Keratinocyte (primary cell): ENCODE measurements around the gene PLA2G15. TPM values are rescaled to one million over a fixed set of nuclear protein-coding genes. Genes with fewer than 3 reads are reported as not detected.

Source experiments
- DNase-seq: peaks from one replicate; pipeline ENCODE4 v3.0.0-alpha.2; 2011; ENCODE audit warnings: low read depth, missing footprints, low spot score
- FAIRE-seq: peaks from 2 replicates; lab custom pipeline; 2011; peaks lifted over from hg19 to GRCh38; lab: Jason Lieb, UNC
- H2AFZ ChIP-seq: 2 replicates; pipeline ENCODE4 v1.6.0; 2012; ENCODE audit warnings: low read length, control low read depth, inconsistent platforms; ENCODE audit not compliant: control insufficient read depth
- H3K27ac ChIP-seq: 2 replicates; pipeline ENCODE4 v1.5.1; 2011; ENCODE audit warnings: low read length; ENCODE audit not compliant: control insufficient read depth, insufficient read depth
- H3K27me3 ChIP-seq: 3 replicates; pipeline ENCODE4 v1.6.0; 2011; ENCODE audit warnings: low read length; ENCODE audit not compliant: control insufficient read depth, insufficient read depth; ENCODE audit errors: extremely low read depth
- H3K36me3 ChIP-seq, 2 experiments: 2 replicates in 1 of 2; 3 replicates in 1 of 2; pipeline ENCODE4 v1.5.1; 2011; ENCODE audit warnings: low read length in 2 of 2, mild to moderate bottlenecking in 1 of 2; ENCODE audit not compliant: control insufficient read depth in 2 of 2, insufficient read depth in 2 of 2; ENCODE audit errors: extremely low read depth in 1 of 2
- H3K4me1 ChIP-seq: 3 replicates; pipeline ENCODE4 v1.5.1; 2011; ENCODE audit warnings: low read length; ENCODE audit not compliant: control insufficient read depth, insufficient read depth; ENCODE audit errors: extremely low read depth
- H3K4me2 ChIP-seq: 3 replicates; pipeline ENCODE4 v1.6.0; 2011; ENCODE audit warnings: low read depth, low read length; ENCODE audit not compliant: control insufficient read depth, insufficient read depth; ENCODE audit errors: extremely low read depth
- H3K4me3 ChIP-seq, 3 experiments: fragments of 200-600 bp in 1 of 3; sonication (generic) in 1 of 3; 2 replicates in 2 of 3; 3 replicates in 1 of 3; pipeline ENCODE4 v1.5.1; 2011 to 2016; ENCODE audit warnings: low read length in 3 of 3, mild to moderate bottlenecking in 3 of 3, control low read depth in 2 of 3, inconsistent platforms in 1 of 3, low read depth in 1 of 3, mixed read lengths in 1 of 3, mixed run types in 1 of 3, moderate library complexity in 1 of 3; ENCODE audit not compliant: control insufficient read depth in 2 of 3, insufficient read depth in 2 of 3; ENCODE audit errors: extremely low read depth in 1 of 3
- H3K79me2 ChIP-seq: 2 replicates; pipeline ENCODE4 v1.6.0; 2012; ENCODE audit warnings: low read length; ENCODE audit not compliant: control insufficient read depth, insufficient read depth
- H3K9ac ChIP-seq: 3 replicates; pipeline ENCODE4 v1.6.0; 2011; ENCODE audit warnings: low read length; ENCODE audit not compliant: control insufficient read depth, insufficient read depth; ENCODE audit errors: extremely low read depth
- H3K9me1 ChIP-seq: 3 replicates; pipeline ENCODE4 v1.6.0; 2011; ENCODE audit warnings: low read length; ENCODE audit not compliant: control insufficient read depth, insufficient read depth; ENCODE audit errors: extremely low read depth
- H3K9me3 ChIP-seq: 2 replicates; pipeline ENCODE4 v1.5.1; 2012; ENCODE audit warnings: low read depth, low read length; ENCODE audit not compliant: control insufficient read depth
- H4K20me1 ChIP-seq: 3 replicates; pipeline ENCODE4 v1.6.0; 2011; ENCODE audit warnings: low read length; ENCODE audit not compliant: control insufficient read depth, insufficient read depth; ENCODE audit errors: extremely low read depth
- EZH2 ChIP-seq: IDR thresholded peaks from one replicate; pipeline ENCODE4 v1.6.1; 2012; ENCODE audit warnings: inconsistent platforms, mild to moderate bottlenecking, low read length, moderate library complexity
- dilution Hi-C: fragments of 300-500 bp; cut with MboI; formaldehyde crosslinking; loops from one replicate; pipeline ENCODE4 v1.7.0; 2020; ENCODE audit warnings: low sequenced_read_pairs; ENCODE audit not compliant: extremely low pct_ligation_motif_present
- polyA plus RNA-seq, 5 experiments: library from polyadenylated mRNA; depleted of rRNA in 3 of 5; stranded (reverse) in 3 of 5; stranded (forward) in 1 of 5; unstranded in 1 of 5; fragments of >200 nt; gene quantifications; 1 replicate in 1 of 5; 2 replicates in 3 of 5; 3 replicates in 1 of 5; pipeline versions ENCODE4 v1.2.1 to v1.2.3, GENCODE V29; 2011 to 2012; ENCODE audit warnings: missing spikeins in 2 of 5, low read depth in 1 of 5, low replicate concordance in 1 of 5
- TF ChIP-seq, protein P1 (sequence below), 3 experiments: IDR thresholded peaks in 1 of 3; conservative IDR thresholded peaks in 1 of 3; optimal IDR thresholded peaks in 1 of 3; 2 replicates in 2 of 3; 3 replicates in 1 of 3; pipeline versions ENCODE3 to v1.5.1; 2011; ENCODE audit warnings: low read length in 3 of 3, mild to moderate bottlenecking in 3 of 3, moderate library complexity in 2 of 3, control low read depth in 1 of 3, inconsistent platforms in 1 of 3; ENCODE audit not compliant: insufficient read depth in 2 of 3; ENCODE audit errors: extremely low read depth in 1 of 3

Gene PLA2G15
- polyA plus RNA-seq, 1 donor (not counting 4 experiments of a cell fraction or from before 2014, with no cell fraction given) = 9.2 TPM

DNA sequence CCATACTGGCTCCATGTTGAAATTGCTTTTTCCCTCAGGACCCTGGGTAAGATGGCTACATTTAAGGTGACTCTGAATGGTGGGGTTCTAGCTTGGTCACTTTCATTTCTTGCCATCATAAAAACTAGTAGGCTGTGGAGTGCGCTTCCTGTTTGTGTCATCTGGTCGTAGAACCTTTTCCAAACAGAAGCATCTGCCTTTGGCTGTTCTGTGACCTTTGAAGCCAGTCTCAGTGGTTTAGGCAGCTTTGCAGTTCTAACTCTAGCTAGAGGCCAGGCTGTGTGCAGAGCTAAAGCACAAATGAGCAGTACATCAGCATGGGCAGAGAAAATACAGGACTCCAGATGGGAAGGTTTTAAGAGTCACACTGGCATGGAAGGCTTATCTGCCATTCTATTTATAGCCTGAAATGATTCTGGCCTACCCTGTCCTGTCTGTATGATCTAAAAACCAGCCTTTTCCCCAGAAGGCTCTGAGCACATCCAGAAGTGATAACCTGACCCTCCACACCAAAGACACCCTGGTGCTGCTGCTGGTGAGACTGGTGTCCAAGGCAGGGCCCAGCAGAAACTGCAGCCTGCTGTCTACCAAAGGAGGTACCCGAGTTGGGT lies 17.9 kb upstream of the PLA2G15 start:
- dilution Hi-C loops = no loop called here
- H3K4me2 ChIP-seq = no peak overlapping the region
- no peak overlapping the region for H3K9ac ChIP-seq
- peaks cover 2% of the 10 kb centered on the region for H3K79me2 ChIP-seq
- DNase-seq (no peak), FAIRE-seq (no peak)
- TF ChIP-seq, protein P1, sequence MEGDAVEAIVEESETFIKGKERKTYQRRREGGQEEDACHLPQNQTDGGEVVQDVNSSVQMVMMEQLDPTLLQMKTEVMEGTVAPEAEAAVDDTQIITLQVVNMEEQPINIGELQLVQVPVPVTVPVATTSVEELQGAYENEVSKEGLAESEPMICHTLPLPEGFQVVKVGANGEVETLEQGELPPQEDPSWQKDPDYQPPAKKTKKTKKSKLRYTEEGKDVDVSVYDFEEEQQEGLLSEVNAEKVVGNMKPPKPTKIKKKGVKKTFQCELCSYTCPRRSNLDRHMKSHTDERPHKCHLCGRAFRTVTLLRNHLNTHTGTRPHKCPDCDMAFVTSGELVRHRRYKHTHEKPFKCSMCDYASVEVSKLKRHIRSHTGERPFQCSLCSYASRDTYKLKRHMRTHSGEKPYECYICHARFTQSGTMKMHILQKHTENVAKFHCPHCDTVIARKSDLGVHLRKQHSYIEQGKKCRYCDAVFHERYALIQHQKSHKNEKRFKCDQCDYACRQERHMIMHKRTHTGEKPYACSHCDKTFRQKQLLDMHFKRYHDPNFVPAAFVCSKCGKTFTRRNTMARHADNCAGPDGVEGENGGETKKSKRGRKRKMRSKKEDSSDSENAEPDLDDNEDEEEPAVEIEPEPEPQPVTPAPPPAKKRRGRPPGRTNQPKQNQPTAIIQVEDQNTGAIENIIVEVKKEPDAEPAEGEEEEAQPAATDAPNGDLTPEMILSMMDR (optimal IDR thresholded peaks at IDR 0.05 in 1 of 3, IDR thresholded peaks at IDR 0.05 in 1 of 3, conservative IDR thresholded peaks at IDR 0.05 in 1 of 3; ENCODE audit: extremely low read depth in 1 of 3, insufficient read depth in 2 of 3, low read length in 3 of 3) = no peak
- no peak for TF ChIP-seq EZH2
- no peaks in the 10 kb centered on the region for H3K27me3 ChIP-seq
- peaks cover 6% of the 10 kb centered on the region for H4K20me1 ChIP-seq
- H3K9me1 ChIP-seq = no peaks in the 10 kb centered on the region
- H3K9me3 ChIP-seq = no peaks in the 10 kb centered on the region
- no peaks in the 10 kb centered on the region for H3K4me1 ChIP-seq
- H2AFZ ChIP-seq = no peak overlapping the region
- H3K4me3 ChIP-seq = no peak overlapping the region
- peaks cover 31 to 44% of the 10 kb centered on the region in 2 experiments for H3K36me3 ChIP-seq
- H3K27ac ChIP-seq = no peak overlapping the region

DNA sequence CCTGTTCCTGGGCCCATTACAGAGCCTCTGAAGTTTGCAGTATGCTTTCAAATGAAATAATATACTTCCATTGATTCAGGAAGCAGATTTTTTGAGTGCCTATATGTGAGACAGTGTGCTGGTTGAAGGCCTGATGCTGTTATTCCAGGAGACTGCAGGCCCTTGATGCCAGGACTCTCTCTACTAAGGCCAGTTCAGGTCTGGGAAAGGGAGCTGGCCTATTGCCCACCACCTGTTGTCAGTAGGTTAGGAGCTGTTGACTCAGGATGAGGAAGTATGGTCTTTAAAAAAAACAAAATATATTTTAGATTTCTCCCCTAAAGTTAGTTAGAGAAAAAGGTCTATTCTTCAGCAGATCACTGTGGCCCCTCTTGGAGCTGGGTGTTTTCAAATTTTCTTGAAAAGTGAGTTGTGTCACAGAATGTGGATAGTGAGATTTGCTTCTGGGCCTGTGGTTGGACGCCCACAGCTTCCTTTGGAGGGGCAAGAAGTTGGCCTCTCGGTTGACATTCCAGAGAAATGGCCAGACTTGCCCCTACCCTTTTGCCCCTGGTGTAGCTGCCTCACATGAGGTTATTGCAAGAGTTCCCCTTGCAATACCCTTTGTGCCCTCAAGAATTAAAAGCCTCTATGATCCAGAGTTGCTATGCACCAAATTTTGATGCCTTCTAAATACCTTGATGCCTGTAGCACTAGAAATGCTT lies 17.2 kb upstream of the PLA2G15 start:
- Histone ChIP-seq H3K36me3 (peaks cover 35 to 50% of the 10 kb centered on the region in 2 experiments), H3K27me3 (no peaks in the 10 kb centered on the region), H3K9me3 (no peaks in the 10 kb centered on the region), H3K9ac (no peak overlapping the region), H3K4me1 (no peaks in the 10 kb centered on the region), H3K4me3 (no peak overlapping the region), H3K79me2 (peaks cover 5% of the 10 kb centered on the region), H3K4me2 (no peak overlapping the region), H3K27ac (no peak overlapping the region), H4K20me1 (peaks cover 6% of the 10 kb centered on the region), H2AFZ (no peak overlapping the region), H3K9me1 (no peaks in the 10 kb centered on the region)
- DNase-seq (no peak), FAIRE-seq (no peak)
- no peak for TF ChIP-seq EZH2
- TF ChIP-seq, protein P1 (optimal IDR thresholded peaks at IDR 0.05 in 1 of 3, IDR thresholded peaks at IDR 0.05 in 1 of 3, conservative IDR thresholded peaks at IDR 0.05 in 1 of 3; ENCODE audit: extremely low read depth in 1 of 3, insufficient read depth in 2 of 3, low read length in 3 of 3) = no peak
- dilution Hi-C loops = no loop called here
